K562 (cell line): ENCODE data around the gene CCNC. TPM values are rescaled to one million over a fixed set of nuclear protein-coding genes. Genes with fewer than 3 reads are reported as not detected.

Experiments
- ATAC-seq: fragments of 200-7000 bp; cut with Tn5 transposase; 3 replicates; pipeline ENCODE4 v1.9.1; 2020; ENCODE audit warnings: moderate library complexity
- BruUV-seq: library from RNA; stranded (reverse); fragments of 400-500 nt; replicated peaks from 2 replicates; lab custom pipeline; 2021; lab: Mats Ljungman, UMichigan
- CTCF ChIA-PET: fragments of 300-600 bp; formaldehyde crosslinking; extraction: SDS; loops from one replicate; lab custom pipeline; 2021; ENCODE audit warnings: low intra/inter-chr PET ratio; lab: Yijun Ruan, JAX
- POLR2A ChIA-PET: fragments of 300-600, 350-650 bp; sonication (Branson Sonifier 250); formaldehyde crosslinking; extraction: SDS; loops from one replicate; lab custom pipeline; 2021; ENCODE audit warnings: antibody characterized with exemption, inconsistent platforms; lab: Yijun Ruan, JAX
- DNase-seq, 4 experiments: peaks; one replicate each; pipeline versions ENCODE4 v3.0.0 to v3.0.0-alpha.2; 2011 to 2018; ENCODE audit warnings: low spot score in 3 of 4, mixed read lengths in 3 of 4; ENCODE audit errors: extremely low read depth in 1 of 4
- FAIRE-seq: peaks from 2 replicates; lab custom pipeline; 2011; peaks lifted over from hg19 to GRCh38; lab: Jason Lieb, UNC
- H2AFZ ChIP-seq: 2 replicates; pipeline ENCODE4 v1.6.0; 2011; ENCODE audit warnings: low read depth, low read length, control low read depth, inconsistent platforms
- H3K27ac ChIP-seq: fragments of 200-600 bp; 3 replicates; pipeline ENCODE4 v1.8.0; 2011; ENCODE audit warnings: low read depth, mild to moderate bottlenecking, control low read depth, inconsistent platforms, low read length, moderate library complexity, mixed read lengths; ENCODE audit errors: extremely low read depth
- H3K27me3 ChIP-seq, 2 experiments: fragments of 300-600 bp in 1 of 2; 2 replicates in 1 of 2; 3 replicates in 1 of 2; pipeline versions ENCODE4 v1.6.0 to v1.8.0; 2011; ENCODE audit warnings: inconsistent platforms in 2 of 2, low read length in 2 of 2, mild to moderate bottlenecking in 1 of 2, mixed read lengths in 1 of 2, moderate library complexity in 1 of 2; ENCODE audit not compliant: control insufficient read depth in 2 of 2, insufficient read depth in 2 of 2
- H3K36me3 ChIP-seq: fragments of 300-600 bp; 3 replicates; pipeline ENCODE4 v1.8.0; 2011; ENCODE audit warnings: mild to moderate bottlenecking, low read length, inconsistent platforms; ENCODE audit not compliant: control insufficient read depth, insufficient read depth
- H3K4me1 ChIP-seq, 2 experiments: fragments of 200-600 bp in 1 of 2; replicated peaks in 1 of 2; 2 replicates in 1 of 2; 3 replicates in 1 of 2; pipeline versions ENCODE4 v1.5.1 to v1.8.0; 2011; ENCODE audit warnings: inconsistent platforms in 2 of 2, low read length in 2 of 2, mild to moderate bottlenecking in 1 of 2, mixed read lengths in 1 of 2, moderate library complexity in 1 of 2; ENCODE audit not compliant: control insufficient read depth in 2 of 2, insufficient read depth in 2 of 2
- H3K4me2 ChIP-seq: 2 replicates; pipeline ENCODE4 v1.6.1; 2011; ENCODE audit warnings: low read length, control low read depth, inconsistent platforms, mixed read lengths; ENCODE audit not compliant: insufficient read depth
- H3K4me3 ChIP-seq: fragments of 200-600 bp; sonication (generic), shearing (Covaris generic); 2 replicates; pipeline ENCODE4 v1.5.1; 2016; ENCODE audit warnings: control low read depth, inconsistent platforms
- H3K79me2 ChIP-seq: fragments of 200-600 bp; 3 replicates; pipeline ENCODE4 v1.8.0; 2011; ENCODE audit warnings: low read length, inconsistent platforms; ENCODE audit not compliant: control insufficient read depth, insufficient read depth
- H3K9ac ChIP-seq, 2 experiments: 2 replicates each; pipeline versions ENCODE4 v1.6.0 to v1.6.1; 2011; ENCODE audit warnings: low read depth in 2 of 2, low read length in 2 of 2, control low read depth in 1 of 2, inconsistent platforms in 1 of 2, mild to moderate bottlenecking in 1 of 2, mixed read lengths in 1 of 2; ENCODE audit not compliant: insufficient read depth in 1 of 2
- H3K9me1 ChIP-seq: one replicate; pipeline ENCODE4 v1.6.0; 2011; ENCODE audit warnings: inconsistent platforms, mild to moderate bottlenecking, low read length, moderate library complexity; ENCODE audit not compliant: control insufficient read depth, insufficient read depth
- H3K9me3 ChIP-seq: replicated peaks from 2 replicates; pipeline ENCODE4 v1.5.1; 2011; ENCODE audit warnings: low read depth, low read length, inconsistent platforms; ENCODE audit not compliant: control insufficient read depth, insufficient read depth
- H4K20me1 ChIP-seq: replicated peaks from 2 replicates; pipeline ENCODE4 v1.6.1; 2011; ENCODE audit warnings: low read length, inconsistent platforms, mixed read lengths; ENCODE audit not compliant: control insufficient read depth, insufficient read depth
- GABPB1 ChIP-seq: sonication (generic); formaldehyde crosslinking; IDR thresholded peaks from 2 replicates; pipeline ENCODE4 v1.8.0; 2022; ENCODE audit warnings: mild to moderate bottlenecking, missing genetic modification reagents
- MEF2D ChIP-seq: conservative IDR thresholded peaks from 2 replicates; pipeline ENCODE4 v1.6.1; 2016; ENCODE audit warnings: low read depth, missing genetic modification characterization, missing compliant biosample characterization
- ZSCAN29 ChIP-seq: fragments of 450-650 bp; IDR thresholded peaks from 2 replicates; pipeline ENCODE4 v1.6.1; 2017
- WGBS: fragments of 100-300 bp; shearing (Covaris generic); methylation state at CpG from one replicate; pipeline ENCODE4 v1.1.6; 2016; ENCODE audit warnings: low coverage, mixed read lengths; ENCODE audit not compliant: insufficient coverage; ENCODE audit errors: missing lambda C conversion rate; 5-methylcytosine and 5-hydroxymethylcytosine counted together
- in situ Hi-C: fragments of 300-500 bp; cut with MboI; formaldehyde crosslinking; loops from 4 replicates; pipeline ENCODE4 v1.15.0; 2018; ENCODE audit warnings: inconsistent platforms, mixed read lengths
- intact Hi-C: fragments of 100-400 bp; cut with micrococcal nuclease; formaldehyde crosslinking; loops from 2 replicates; pipeline ENCODE4 v1.14.2; 2022
- polyA plus RNA-seq, 8 experiments: library from polyadenylated mRNA; depleted of rRNA in 4 of 8; stranded (reverse) in 5 of 8; unstranded in 3 of 8; fragments of >200 nt; fragmentation: Nextera tagmentation in 2 of 8; fragmentation: Illumina TruSeq in 1 of 8; extraction: Ambion mirVana in 2 of 8; extraction: Trizol in 1 of 8; gene quantifications; 2 replicates each; pipeline versions ENCODE4 v1.2.1 to v1.2.3, GENCODE V29; 2011 to 2014; ENCODE audit warnings: inconsistent platforms in 1 of 8, missing spikeins in 1 of 8
- total RNA-seq, 7 experiments: library from RNA; depleted of rRNA in 6 of 7; stranded (reverse); fragments of >200 nt in 6 of 7; fragmentation: Illumina TruSeq in 2 of 7; extraction: Trizol in 2 of 7; gene quantifications; 2 replicates each; pipeline versions ENCODE4 v1.2.1 to v1.2.3, GENCODE V29; 2011 to 2021; ENCODE audit warnings: low replicate concordance in 1 of 7
- TF ChIP-seq, protein P1 (sequence below): IDR thresholded peaks from 2 replicates; pipeline ENCODE4 v1.6.1; 2012; ENCODE audit warnings: low read depth, low read length, improper control_type of control experiment, borderline replicate concordance
- TF ChIP-seq, protein P2 (sequence below), 2 experiments: fragments of 200-800 bp in 1 of 2; sonication (Bioruptor generic) in 1 of 2; sonication (generic) in 1 of 2; formaldehyde crosslinking in 1 of 2; IDR thresholded peaks in 1 of 2; conservative IDR thresholded peaks in 1 of 2; 2 replicates each; pipeline versions ENCODE4 v1.5.0 to v1.6.1; 2016 to 2020; ENCODE audit warnings: missing compliant biosample characterization in 1 of 2, missing genetic modification characterization in 1 of 2, missing genetic modification reagents in 1 of 2

CCNC gene
- total and polyA plus RNA-seq, 9 of the 15 experiments (the other 6 are each of a cell fraction or from before 2014, with no cell fraction given), result 68.7 to 177 (median 99.6) TPM

DNA sequence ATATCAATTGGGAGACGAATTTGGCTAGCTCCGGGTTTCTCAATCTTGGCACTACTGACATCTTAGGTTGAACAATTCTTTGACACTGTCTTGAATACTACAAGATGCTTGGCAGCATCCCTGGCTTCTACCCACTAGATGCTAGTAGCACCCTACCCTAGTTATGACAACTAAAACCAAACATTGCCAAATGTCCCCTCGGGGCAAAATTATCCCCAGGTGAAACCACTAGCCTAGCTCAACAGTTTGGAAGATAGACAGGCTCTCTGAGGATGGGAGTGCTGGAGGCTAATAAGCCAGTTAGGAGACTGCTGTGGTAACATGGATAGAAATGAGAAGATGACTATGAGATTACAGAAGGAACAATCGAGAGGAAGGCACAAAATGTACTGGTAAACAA lies 20.9 kb downstream of the CCNC start:
- 100% methylated on average over 3 of the region's 4 CpGs for WGBS
- Histone ChIP-seq H4K20me1 (no peaks in the 10 kb centered on the region), H3K9ac (no peak overlapping the region), H3K4me1 (no peaks in the 10 kb centered on the region), H3K27me3 (no peaks in the 10 kb centered on the region)
- DNase-seq, result no peak
- TF ChIP-seq GABPB1 (CRISPR knock-in tag), result no peak
- no peak for TF ChIP-seq ZSCAN29
- TF ChIP-seq MEF2D, result no peak
- TF ChIP-seq, protein P1, sequence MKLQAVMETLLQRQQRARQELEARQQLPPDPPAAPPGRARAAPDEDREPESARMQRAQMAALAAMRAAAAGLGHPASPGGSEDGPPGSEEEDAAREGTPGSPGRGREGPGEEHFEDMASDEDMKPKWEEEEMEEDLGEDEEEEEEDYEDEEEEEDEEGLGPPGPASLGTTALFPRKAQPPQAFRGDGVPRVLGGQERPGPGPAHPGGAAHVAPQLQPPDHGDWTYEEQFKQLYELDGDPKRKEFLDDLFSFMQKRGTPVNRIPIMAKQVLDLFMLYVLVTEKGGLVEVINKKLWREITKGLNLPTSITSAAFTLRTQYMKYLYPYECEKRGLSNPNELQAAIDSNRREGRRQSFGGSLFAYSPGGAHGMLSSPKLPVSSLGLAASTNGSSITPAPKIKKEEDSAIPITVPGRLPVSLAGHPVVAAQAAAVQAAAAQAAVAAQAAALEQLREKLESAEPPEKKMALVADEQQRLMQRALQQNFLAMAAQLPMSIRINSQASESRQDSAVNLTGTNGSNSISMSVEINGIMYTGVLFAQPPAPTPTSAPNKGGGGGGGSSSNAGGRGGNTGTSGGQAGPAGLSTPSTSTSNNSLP, result no peak
- TF ChIP-seq, protein P2, sequence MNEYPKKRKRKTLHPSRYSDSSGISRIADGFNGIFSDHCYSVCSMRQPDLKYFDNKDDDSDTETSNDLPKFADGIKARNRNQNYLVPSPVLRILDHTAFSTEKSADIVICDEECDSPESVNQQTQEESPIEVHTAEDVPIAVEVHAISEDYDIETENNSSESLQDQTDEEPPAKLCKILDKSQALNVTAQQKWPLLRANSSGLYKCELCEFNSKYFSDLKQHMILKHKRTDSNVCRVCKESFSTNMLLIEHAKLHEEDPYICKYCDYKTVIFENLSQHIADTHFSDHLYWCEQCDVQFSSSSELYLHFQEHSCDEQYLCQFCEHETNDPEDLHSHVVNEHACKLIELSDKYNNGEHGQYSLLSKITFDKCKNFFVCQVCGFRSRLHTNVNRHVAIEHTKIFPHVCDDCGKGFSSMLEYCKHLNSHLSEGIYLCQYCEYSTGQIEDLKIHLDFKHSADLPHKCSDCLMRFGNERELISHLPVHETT (CRISPR knock-in tag; conservative IDR thresholded peaks at IDR 0.05 in 1 of 2, IDR thresholded peaks at IDR 0.05 in 1 of 2), result no peak
- TF ChIP-seq, all 486 proteins: peak for 0
- in situ Hi-C loops (no loop called here), intact Hi-C loops (no loop called here)
- H3K4me3 ChIP-seq, result no peak overlapping the region
- H3K36me3 ChIP-seq, result peaks cover 90% of the 10 kb centered on the region
- no peak overlapping the region for H3K27ac ChIP-seq
- H3K9me3 ChIP-seq, result no peaks in the 10 kb centered on the region
- H3K79me2 ChIP-seq, result no peaks in the 10 kb centered on the region; the same call in 2 of the 3 replicates
- ChIA-PET CTCF (no interaction called here), POLR2A (interaction anchor here (1.3 to 2.0 kb wide), 2 partner anchors 9 to 20 kb away, joined by 4 read pairs; partner anchors contain the start of gene CCNC)
- ATAC-seq (no peak; the same call in 2 of the 3 replicates), FAIRE-seq (no peak)
- H2AFZ ChIP-seq, result no peak overlapping the region
- BruUV-seq, result no TSS peak
- no peak overlapping the region for H3K4me2 ChIP-seq
- no peaks in the 10 kb centered on the region for H3K9me1 ChIP-seq
